Loucy (cell line): ENCODE data around the gene BSN.

Experiments used
- H2AFZ ChIP-seq: fragments of 200-600 bp; sonication (generic); 2 replicates; pipeline ENCODE4 v1.6.0; 2016; ENCODE audit warnings: antibody characterized with exemption, mild to moderate bottlenecking, low read length, moderate library complexity
- H3F3A ChIP-seq: fragments of 200-600 bp; 2 replicates; pipeline ENCODE4 v1.6.0; 2016; ENCODE audit warnings: antibody characterized with exemption, low read depth, mild to moderate bottlenecking
- H3K27me3 ChIP-seq: fragments of 200-600 bp; sonication (generic); 2 replicates; pipeline ENCODE4 v1.6.1; 2014; ENCODE audit warnings: low read length, mild to moderate bottlenecking; ENCODE audit not compliant: insufficient read depth, poor library complexity, severe bottlenecking
- H3K36me3 ChIP-seq: fragments of 200-600 bp; sonication (generic); 2 replicates; pipeline ENCODE4 v1.6.1; 2016; ENCODE audit warnings: low read length; ENCODE audit not compliant: insufficient read depth
- H3K4me1 ChIP-seq: fragments of 200-600 bp; sonication (generic); 2 replicates; pipeline ENCODE4 v1.5.1; 2014; ENCODE audit warnings: low read length, mild to moderate bottlenecking; ENCODE audit not compliant: insufficient read depth, poor library complexity, severe bottlenecking
- H3K4me2 ChIP-seq: fragments of 200-600 bp; sonication (generic); 2 replicates; pipeline ENCODE4 v1.6.0; 2014; ENCODE audit warnings: antibody characterized with exemption, low read length, low read depth, mild to moderate bottlenecking; ENCODE audit not compliant: poor library complexity, severe bottlenecking
- H3K4me3 ChIP-seq: fragments of 200-600 bp; sonication (generic); 2 replicates; pipeline ENCODE4 v1.5.1; 2014; ENCODE audit warnings: low read length, mild to moderate bottlenecking, mixed read lengths; ENCODE audit not compliant: poor library complexity, severe bottlenecking
- H3K79me2 ChIP-seq: fragments of 200-600 bp; sonication (generic); 2 replicates; pipeline ENCODE4 v1.6.1; 2014; ENCODE audit warnings: low read length; ENCODE audit not compliant: insufficient read depth
- H3K9ac ChIP-seq: fragments of 200-600 bp; sonication (generic); 2 replicates; pipeline ENCODE4 v1.6.0; 2014; ENCODE audit warnings: mild to moderate bottlenecking, low read depth, low read length, moderate library complexity; ENCODE audit not compliant: poor library complexity, severe bottlenecking
- H3K9me2 ChIP-seq: fragments of 200-600 bp; sonication (generic); replicated peaks from 2 replicates; pipeline ENCODE4 v1.6.1; 2016; ENCODE audit warnings: low read depth, low read length, mixed read lengths
- H3K9me3 ChIP-seq: fragments of 200-600 bp; sonication (generic); 2 replicates; pipeline ENCODE4 v1.6.1; 2014; ENCODE audit warnings: mild to moderate bottlenecking, antibody characterized with exemption, low read length, low read depth; ENCODE audit not compliant: insufficient read depth
- H4K20me1 ChIP-seq: fragments of 200-600 bp; sonication (generic); 2 replicates; pipeline ENCODE4 v1.6.0; 2014; ENCODE audit warnings: antibody characterized with exemption, low read length, mild to moderate bottlenecking; ENCODE audit not compliant: insufficient read depth, poor library complexity, severe bottlenecking
- EZH2phosphoT487 ChIP-seq: fragments of 200-600 bp; IDR thresholded peaks from 2 replicates; pipeline ENCODE4 v1.6.1; 2018; ENCODE audit warnings: antibody characterized with exemption, mild to moderate bottlenecking, moderate library complexity, borderline replicate concordance
- TF ChIP-seq, protein P1 (sequence below): fragments of 200-600 bp; sonication (generic); conservative IDR thresholded peaks from 2 replicates; pipeline ENCODE4 v1.5.1; 2014; ENCODE audit warnings: mild to moderate bottlenecking, antibody characterized with exemption, low read length

The BSN gene

DNA sequence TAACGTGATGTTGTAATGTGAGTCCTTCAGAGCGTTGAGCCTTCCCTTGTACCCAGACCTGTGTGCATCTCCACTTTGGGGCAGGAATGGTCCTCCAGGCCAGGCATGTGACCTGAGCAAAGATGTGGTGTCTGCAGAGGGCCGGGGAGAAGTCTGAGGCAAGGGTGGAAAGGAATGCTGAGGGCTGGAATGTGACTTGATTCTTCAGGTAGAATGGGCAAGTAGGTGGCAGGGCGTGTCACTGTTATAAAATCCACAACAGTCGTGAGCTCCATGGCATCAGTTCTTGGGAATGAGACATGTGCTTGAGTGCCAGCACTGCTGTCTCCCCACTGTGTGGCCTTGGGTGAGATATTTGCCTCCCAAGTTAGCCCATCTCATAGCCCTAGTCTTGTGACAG is 24.0 kb upstream of the BSN start:
- H3K4me2 ChIP-seq = no peak overlapping the region
- H3K27me3 ChIP-seq = no peaks in the 10 kb centered on the region
- H3K4me1 ChIP-seq = no peaks in the 10 kb centered on the region
- no peaks in the 10 kb centered on the region for H3K9me3 ChIP-seq
- no peaks in the 10 kb centered on the region for H3K9me2 ChIP-seq
- H3K4me3 ChIP-seq = no peak overlapping the region
- H2AFZ ChIP-seq = no peak overlapping the region
- H3K36me3 ChIP-seq = peaks cover 22% of the 10 kb centered on the region; the same call in 1 of the 2 replicates
- H3K79me2 ChIP-seq = no peaks in the 10 kb centered on the region
- H3F3A ChIP-seq = no peaks in the 10 kb centered on the region
- no peak for TF ChIP-seq EZH2phosphoT487
- TF ChIP-seq, protein P1, sequence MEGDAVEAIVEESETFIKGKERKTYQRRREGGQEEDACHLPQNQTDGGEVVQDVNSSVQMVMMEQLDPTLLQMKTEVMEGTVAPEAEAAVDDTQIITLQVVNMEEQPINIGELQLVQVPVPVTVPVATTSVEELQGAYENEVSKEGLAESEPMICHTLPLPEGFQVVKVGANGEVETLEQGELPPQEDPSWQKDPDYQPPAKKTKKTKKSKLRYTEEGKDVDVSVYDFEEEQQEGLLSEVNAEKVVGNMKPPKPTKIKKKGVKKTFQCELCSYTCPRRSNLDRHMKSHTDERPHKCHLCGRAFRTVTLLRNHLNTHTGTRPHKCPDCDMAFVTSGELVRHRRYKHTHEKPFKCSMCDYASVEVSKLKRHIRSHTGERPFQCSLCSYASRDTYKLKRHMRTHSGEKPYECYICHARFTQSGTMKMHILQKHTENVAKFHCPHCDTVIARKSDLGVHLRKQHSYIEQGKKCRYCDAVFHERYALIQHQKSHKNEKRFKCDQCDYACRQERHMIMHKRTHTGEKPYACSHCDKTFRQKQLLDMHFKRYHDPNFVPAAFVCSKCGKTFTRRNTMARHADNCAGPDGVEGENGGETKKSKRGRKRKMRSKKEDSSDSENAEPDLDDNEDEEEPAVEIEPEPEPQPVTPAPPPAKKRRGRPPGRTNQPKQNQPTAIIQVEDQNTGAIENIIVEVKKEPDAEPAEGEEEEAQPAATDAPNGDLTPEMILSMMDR = no peak
- H3K9ac ChIP-seq = no peak overlapping the region
- no peaks in the 10 kb centered on the region for H4K20me1 ChIP-seq

DNA sequence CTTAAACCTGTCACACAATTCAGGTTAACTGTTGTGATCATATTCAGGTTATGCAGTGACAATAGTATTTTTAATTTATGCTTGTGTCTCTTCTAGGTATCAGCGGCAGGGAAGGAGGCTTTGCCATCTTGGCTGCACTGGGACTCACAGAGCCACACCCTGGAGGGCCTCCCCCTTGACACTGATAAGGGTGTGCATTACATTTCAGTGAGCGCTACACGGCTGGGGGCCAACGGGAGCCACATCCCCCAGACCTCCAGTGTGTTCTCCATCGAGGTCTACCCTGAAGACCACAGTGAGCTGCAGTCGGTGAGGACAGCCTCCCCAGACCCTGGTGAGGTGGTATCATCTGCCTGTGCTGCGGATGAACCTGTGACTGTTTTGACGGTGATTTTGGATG is 23.6 kb upstream of the BSN start:
- Histone ChIP-seq H3K9me2 (no peaks in the 10 kb centered on the region), H3K9ac (no peak overlapping the region), H3K4me3 (no peak overlapping the region), H4K20me1 (no peaks in the 10 kb centered on the region), H3K4me1 (no peaks in the 10 kb centered on the region), H3K9me3 (no peaks in the 10 kb centered on the region), H2AFZ (no peak overlapping the region), H3K36me3 (peaks cover 22% of the 10 kb centered on the region; the same call in 1 of the 2 replicates), H3K79me2 (no peaks in the 10 kb centered on the region), H3K27me3 (no peaks in the 10 kb centered on the region), H3K4me2 (no peak overlapping the region), H3F3A (no peaks in the 10 kb centered on the region)
- TF ChIP-seq, protein P1 = no peak
- TF ChIP-seq EZH2phosphoT487 = no peak

DNA sequence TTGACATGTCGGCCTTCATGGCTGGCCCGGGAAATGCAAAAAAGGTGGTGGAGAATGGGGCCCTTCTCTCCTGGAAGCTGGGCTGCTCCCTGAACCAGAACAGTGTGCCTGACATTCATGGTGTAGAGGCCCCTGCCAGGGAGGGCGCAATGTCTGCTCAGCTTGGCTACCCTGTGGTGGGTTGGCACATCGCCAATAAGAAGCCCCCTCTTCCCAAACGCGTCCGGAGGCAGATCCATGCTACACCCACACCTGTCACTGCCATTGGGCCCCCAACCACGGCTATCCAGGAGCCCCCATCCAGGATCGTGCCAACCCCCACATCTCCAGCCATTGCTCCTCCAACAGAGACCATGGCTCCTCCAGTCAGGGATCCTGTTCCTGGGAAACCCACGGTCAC is 23.1 kb upstream of the BSN start:
- Histone ChIP-seq H2AFZ (no peak overlapping the region), H4K20me1 (no peaks in the 10 kb centered on the region), H3K4me1 (no peaks in the 10 kb centered on the region), H3K9me3 (no peaks in the 10 kb centered on the region), H3F3A (no peaks in the 10 kb centered on the region), H3K9ac (no peak overlapping the region), H3K4me2 (no peak overlapping the region), H3K9me2 (no peaks in the 10 kb centered on the region), H3K4me3 (no peak overlapping the region), H3K79me2 (no peaks in the 10 kb centered on the region), H3K27me3 (no peaks in the 10 kb centered on the region), H3K36me3 (peaks cover 22% of the 10 kb centered on the region; the same call in 1 of the 2 replicates)
- TF ChIP-seq, protein P1 = no peak
- TF ChIP-seq EZH2phosphoT487 = no peak
